SIG-M5 treated with dmso at 0.1 percent for 504 hours (cell line): ENCODE results near the gene FARS2.
A peak's percentile ranks its signal among the peaks of the same experiment; 100 is the strongest.

Experiments used
- DNase-seq: peaks from one replicate; lab custom pipeline; 2025; ENCODE audit not compliant: unreplicated experiment; lab: John Stamatoyannopoulos, UW

FARS2 gene

DNA sequence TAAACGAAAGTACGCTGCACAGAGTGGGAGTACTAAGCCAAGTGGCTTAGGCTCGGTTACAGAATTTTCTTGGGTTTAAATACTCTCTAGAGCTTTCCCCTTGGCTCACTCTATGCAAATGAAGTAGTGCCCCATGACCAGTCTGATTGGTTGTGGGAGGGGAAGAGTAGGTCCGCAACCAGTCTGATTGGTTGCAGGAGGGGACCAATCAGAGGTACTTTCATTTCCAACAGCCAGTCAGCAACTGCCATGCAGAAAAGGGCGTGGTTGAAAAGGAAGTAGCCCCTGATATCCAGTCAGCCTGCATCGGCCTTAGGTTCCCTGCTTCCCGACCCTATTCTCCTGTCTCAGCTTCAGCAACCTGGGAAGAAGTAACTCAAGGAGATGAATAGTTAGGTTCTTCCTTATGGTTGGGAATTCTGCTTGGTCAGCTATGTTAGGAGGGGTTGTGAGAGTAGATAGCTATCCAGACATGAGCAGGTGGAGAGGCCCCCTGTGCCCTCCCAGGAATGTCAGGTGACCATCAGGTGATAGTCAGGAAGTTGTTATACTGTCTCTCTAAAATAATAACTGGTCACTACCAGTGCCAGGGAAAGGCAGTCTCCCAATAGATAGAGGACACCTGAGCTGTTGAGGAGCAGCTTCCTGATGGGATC lies 57.4 kb downstream of the FARS2 start:
- no peak for DNase-seq

- no peak for DNase-seq
These were observed 62.7 kb downstream of the FARS2 start for GRCh38 chr6:5323979-5324378.

- DNase-seq = no peak
These were observed 63.9 kb downstream of the FARS2 start for GRCh38 chr6:5325173-5325572.

DNA sequence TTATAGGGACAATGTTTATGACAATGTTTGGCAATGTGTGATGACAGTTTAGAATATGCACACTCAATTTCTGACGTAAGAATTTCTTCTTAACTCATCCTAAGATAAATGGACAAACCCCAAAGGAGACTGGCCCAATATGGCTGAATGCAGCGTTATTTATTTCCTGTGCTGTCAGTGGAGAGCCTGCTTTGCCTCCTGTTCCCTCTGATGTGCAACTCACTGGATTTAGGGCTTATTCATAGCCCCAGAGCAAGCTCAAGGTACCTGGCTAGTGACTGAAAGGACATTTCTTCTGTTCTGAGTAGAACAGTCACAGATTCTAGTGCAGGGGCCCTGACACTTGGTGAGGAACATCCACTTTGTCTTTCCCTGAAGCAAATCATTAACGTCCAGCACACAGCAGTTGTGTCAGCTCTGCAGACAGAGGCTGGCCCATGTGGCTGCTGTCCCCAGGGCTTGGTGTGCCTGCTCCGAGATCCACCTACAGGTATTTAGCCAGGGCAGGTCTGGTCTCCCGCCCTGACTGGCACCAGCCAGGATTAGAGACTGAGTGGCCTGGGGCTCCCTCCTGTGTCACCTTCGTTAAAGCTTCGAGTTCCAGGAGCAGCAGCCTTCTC lies 64.8 kb downstream of the FARS2 start:
- DNase-seq = no peak

GRCh38 chr6:5328800-5329199 lies 67.5 kb downstream of the FARS2 start:
- DNase-seq = no peak

DNA sequence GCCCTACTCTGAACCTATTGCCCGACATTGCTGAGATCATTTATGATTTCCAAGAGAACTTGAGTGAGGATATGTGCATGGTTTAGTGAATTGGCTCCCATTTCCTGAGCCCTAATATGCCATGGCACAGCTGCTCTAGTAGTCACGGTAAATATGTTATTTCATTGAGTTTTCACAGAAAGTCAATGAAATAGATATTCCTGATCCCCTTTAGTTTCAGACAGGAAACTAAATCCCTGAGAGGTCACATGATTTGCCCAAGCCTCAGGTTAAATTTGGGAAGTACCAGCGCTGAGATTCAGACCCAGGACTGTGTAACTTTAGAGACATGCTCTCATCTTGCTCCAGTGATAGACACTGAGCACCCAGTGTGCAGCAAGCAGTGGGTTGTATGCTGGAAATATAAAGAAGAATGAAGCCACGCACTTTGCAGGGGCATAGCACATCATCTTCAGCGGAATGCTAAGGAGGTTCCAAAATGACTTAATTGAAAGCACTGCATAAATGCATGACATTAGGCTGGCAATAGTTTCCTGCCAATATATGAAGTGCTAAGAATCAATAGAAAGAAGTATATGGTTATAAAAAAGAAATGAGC lies 70.6 kb downstream of the FARS2 start:
- no peak for DNase-seq

DNA sequence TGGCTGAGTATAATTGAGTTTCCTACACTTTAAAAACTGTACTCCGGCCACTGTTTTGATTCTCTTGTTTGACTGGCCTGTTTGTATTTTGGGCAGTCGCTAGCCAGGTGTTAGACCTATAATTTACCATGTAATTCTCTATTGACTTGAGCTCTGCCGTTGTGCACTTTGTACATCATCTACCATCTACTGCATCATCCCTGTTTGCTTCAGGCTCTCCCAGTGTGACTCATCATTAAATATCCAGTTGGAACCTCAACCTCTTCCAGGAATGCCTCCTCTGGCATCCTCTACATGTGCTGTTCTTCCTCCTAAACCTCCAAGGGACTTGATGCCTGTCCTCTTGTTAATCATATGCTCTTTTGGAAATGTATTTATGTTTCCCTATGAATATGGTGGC lies 72.3 kb downstream of the FARS2 start:
- DNase-seq = no peak

DNA sequence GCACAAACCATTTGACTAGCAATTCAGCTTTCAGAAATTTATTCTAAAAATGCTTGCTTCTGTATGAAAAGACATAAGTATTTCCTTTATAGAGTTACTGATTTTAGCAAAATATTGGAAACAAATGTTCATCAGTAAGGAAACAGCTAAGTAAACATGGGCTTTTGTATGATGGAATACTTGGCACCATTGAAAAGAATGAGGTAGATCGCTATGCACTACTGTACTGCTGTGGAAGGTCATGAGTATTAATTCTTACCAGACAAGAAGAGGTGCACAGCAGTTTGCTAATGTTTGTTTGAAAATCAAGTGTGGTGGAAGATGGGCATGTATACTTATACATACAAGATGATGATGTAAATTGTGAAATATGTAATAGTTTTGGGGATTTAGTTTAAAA lies 73.0 kb downstream of the FARS2 start:
- DNase-seq = no peak

DNA sequence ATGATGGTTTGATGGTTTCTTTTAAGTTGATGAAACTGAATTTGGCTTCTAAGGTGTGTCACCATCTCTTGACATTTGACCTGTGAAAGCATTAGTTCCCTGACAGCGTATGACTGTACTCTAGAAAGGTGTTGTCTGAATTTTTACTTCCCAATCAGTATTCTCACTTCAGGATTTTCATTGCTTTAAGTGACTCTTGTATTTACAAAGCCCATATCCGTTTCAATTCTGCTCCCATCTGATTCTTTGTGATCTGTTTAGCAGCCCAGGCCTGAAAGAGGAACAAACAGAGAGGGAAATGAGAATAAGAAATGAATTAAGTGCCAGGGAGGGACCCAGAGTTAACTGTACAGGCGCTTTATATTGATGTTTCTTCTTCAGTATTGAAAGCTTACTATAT lies 73.7 kb downstream of the FARS2 start:
- peak; percentile 22 for DNase-seq

DNA sequence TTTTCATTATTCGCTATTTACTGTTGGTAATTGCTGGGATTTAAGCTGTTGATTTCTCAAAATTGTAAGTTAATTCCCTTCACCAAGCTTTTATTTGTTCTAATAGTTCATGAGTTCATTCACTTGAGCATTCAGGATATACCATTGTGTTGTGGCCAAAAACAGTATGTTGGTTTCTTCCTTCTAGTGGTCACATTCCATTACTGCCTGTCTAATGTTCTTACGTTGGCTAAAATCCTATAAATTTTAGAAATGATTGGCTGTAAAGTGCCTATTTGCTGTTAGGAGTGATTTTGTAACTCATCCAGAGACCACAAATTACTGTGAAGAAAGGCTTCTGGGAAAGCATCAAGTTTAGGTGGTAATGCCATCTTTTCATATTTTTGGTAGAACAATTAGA lies 76.3 kb downstream of the FARS2 start:
- DNase-seq = no peak

DNA sequence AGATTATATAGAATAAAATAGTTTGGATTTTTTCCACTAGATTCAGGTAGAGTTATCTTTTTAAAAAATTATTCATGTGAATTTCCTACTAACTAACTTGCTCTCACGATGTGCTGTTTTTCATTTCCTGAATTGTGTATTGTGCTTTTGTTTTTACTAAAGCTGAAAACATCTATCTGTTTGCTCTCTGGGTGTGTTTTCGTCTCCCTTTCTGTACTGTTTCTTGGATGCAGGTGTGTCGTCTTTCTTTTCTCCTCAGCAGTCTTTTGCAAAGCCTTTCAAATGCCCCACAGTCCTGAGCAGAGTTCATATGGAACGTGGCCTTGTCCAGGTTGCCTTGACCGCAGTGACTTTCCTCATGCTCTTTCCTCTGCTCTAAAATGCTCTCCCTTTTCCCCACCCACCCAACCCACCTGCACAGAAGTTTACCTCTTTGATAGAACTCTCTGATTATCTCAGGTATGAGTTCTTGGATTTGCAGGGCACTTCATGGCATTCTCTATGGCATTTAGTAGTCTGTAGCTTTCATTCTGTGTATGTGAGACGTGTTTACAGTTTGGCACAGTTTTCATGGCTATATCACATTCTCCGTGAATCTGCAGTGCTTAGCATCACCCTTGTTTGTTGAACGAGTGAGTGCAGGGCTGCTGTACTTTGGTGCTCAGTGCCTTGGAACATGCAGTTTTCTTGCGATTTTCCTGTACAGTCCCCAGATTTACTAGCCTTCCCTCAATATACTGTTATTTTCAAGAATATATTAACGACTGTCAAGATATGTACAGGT lies 77.1 kb downstream of the FARS2 start:
- DNase-seq = no peak

GRCh38 chr6:5339786-5340185 lies 78.5 kb downstream of the FARS2 start:
- DNase-seq = no peak

GRCh38 chr6:5341845-5342244 lies 80.5 kb downstream of the FARS2 start:
- no peak for DNase-seq

DNA sequence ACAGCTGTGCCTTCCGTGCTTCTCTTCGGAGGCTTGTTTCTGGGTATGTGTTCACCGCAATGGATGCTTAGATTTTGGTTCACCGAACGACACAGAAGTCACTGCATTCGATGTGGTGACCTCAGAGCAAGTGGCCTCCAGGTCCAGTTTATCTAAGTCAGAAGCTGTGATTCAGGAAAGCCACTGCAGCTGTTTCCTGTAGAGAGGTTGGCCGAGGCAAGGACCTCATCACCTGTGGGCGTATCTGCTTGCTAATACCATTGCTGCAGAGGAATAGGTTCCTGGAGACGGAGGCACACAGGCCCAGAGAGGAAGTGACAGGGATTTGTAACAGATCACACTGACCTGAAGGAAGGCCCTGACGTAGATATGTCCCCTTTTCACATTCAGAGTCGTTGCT lies 82.7 kb downstream of the FARS2 start:
- no peak for DNase-seq

- no peak for DNase-seq
These were observed 84.0 kb downstream of the FARS2 start for GRCh38 chr6:5345324-5345723.

- DNase-seq = no peak
These were observed 90.4 kb downstream of the FARS2 start for GRCh38 chr6:5351552-5352210.

- no peak for DNase-seq
These were observed 92.7 kb downstream of the FARS2 start for GRCh38 chr6:5353971-5354370.

GRCh38 chr6:5357486-5357885 lies 96.2 kb downstream of the FARS2 start:
- no peak for DNase-seq

DNA sequence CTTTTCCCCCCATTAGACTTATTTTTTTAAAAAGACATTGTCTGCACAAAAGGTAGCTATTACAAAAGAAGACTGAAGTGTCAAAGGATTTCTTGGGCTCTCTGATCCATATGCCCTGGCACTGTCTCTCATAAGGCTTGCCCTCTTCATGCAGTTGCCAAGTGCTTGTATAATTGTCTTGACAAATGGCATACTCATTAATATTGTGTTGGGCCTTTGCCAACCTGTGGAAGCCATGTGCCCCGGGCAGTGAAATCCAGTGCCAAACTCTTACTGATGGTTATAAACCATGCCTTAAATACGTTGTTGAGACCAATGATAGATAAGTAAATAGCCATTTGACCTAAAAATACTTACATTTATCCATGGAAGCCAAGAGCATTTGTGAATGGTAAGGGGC lies 98.1 kb downstream of the FARS2 start:
- DNase-seq = no peak

DNA sequence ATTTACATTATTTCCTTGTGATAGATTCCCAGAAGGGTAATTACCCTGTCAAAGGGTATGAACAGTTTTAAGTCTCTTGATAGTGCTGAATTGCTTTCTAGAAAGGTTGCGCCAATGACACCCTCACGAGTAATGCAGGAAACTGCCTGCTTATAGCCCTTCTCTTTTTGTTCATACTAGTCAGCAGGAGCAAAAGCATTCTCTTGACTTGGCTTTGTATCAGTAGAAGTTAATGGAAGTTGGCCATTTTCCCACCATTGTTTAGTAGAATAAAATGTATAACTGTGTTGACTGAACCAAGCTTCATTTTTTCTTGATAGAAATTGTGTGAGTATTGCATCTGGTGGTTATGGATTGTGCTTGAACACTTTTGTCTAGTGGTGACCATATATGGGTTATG lies 100.1 kb downstream of the FARS2 start:
- no peak for DNase-seq

DNA sequence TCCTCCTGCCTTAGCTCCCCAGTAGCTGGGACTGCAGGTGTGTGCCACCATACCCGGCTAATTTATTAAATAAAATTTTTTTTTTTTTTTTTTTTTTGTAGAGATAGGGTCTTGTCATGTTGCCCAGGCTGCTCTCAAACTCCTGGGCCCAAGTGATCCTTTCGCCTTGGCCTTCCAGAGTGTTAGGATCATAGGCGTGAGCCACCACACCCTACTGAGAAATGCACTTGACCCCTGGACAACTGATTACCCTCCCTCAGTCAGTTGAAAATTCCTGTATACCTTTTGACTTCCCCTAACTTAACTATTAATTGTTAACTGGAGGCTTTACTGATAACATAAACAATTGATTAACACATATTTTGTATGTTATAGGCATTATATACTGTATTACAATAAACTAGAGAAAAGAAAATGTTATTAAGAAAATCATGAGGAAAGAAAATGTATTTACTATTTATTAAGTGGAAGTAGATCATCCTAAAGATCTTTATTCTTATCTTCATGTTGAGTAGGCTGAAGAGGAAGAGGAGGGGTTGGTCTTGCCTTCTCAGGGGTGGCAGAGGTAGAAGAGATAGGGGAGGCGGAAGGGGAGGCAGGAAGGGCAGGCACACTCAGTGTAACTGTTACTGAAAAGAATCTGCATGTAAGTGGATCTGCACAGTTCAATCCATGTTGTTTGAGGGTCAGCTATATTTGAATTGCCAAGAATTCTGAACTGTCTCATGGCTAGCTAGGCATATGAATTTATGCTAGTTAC lies 104.3 kb downstream of the FARS2 start:
- DNase-seq = no peak
